Adrenal gland (tissue), 5 donors: ENCODE data around the gene TMEM45B.
"Not testable (repeated sequence)": the region's sequence is repeated elsewhere in the genome, so short reads cannot be mapped to it uniquely, and the experiment has no call there.

Source experiments
- CTCF ChIP-seq, 6 experiments: fragments of 450-650 bp in 4 of 6; fragments of 200-600 bp in 2 of 6; sonication (generic) in 1 of 6; IDR thresholded peaks; 1 replicate in 5 of 6; 2 replicates in 1 of 6; pipeline versions ENCODE4 v1.5.1 to v1.8.0; 2016 to 2021; ENCODE audit warnings: antibody characterized with exemption in 6 of 6, mild to moderate bottlenecking in 2 of 6, moderate library complexity in 1 of 6
- POLR2A ChIP-seq, 2 donors: fragments of 450-650 bp; IDR thresholded peaks; one replicate each; pipeline ENCODE4 v1.6.1; 2017; ENCODE audit warnings: antibody characterized with exemption in 2 of 2, mild to moderate bottlenecking in 2 of 2, moderate library complexity in 1 of 2
- donor health status: DM: no; HTN: no; CAD: no.

DNA sequence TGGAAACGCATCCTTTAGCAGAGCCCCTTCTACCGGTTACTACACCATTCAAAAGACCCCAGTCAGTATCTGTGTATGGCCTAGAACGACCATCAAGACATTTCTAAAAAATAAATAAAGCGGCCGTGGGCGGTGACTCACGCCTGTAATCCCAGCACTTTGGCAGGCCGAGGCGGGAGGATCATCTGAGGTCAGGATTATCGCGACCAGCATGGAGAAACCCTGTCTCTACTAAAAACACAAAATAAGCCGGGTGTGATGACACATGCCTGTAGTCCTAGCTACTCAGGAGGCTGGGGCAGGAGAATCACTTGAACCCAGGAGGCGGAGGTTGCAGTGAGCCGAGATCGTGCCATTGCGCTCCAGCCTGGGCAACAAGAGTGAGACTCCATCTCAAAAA lies 53.0 kb downstream of the TMEM45B start:
- not testable (repeated sequence) for TF ChIP-seq CTCF, POLR2A (IDR thresholded peaks at IDR 0.05)
